SK-N-SH (cell line): ENCODE results near the gene KRTAP10-8.

Experiments
- ELF1 ChIP-seq: IDR thresholded peaks from 2 replicates; pipeline ENCODE4 v1.4.0; 2012
- EZH2phosphoT487 ChIP-seq: fragments of 200-600 bp; sonication (generic); IDR thresholded peaks from 2 replicates; pipeline ENCODE4 v1.6.1; 2017; ENCODE audit warnings: low read depth, mixed run types, mild to moderate bottlenecking, antibody characterized with exemption, moderate library complexity, borderline replicate concordance
- GABPA ChIP-seq: IDR thresholded peaks from 2 replicates; pipeline ENCODE4 v1.4.0; 2012; ENCODE audit warnings: low read depth, mild to moderate bottlenecking
- GATA2 ChIP-seq: sonication (generic); formaldehyde crosslinking; IDR thresholded peaks from 2 replicates; pipeline ENCODE4 v1.5.0; 2020; ENCODE audit warnings: mild to moderate bottlenecking, missing genetic modification reagents
- NRF1 ChIP-seq: IDR thresholded peaks from 2 replicates; pipeline ENCODE4 v1.6.1; 2012; ENCODE audit warnings: low read depth, mild to moderate bottlenecking, low read length
- RAD21 ChIP-seq: IDR thresholded peaks from 2 replicates; pipeline ENCODE4 v1.6.1; 2012; ENCODE audit warnings: mild to moderate bottlenecking, low read length
- SMC3 ChIP-seq: IDR thresholded peaks from 2 replicates; pipeline ENCODE4 v1.6.1; 2012; ENCODE audit warnings: low read depth, low read length, improper control_type of control experiment
- TCF12 ChIP-seq: IDR thresholded peaks from 2 replicates; pipeline ENCODE4 v1.4.0; 2012
- TEAD4 ChIP-seq: IDR thresholded peaks from 2 replicates; pipeline ENCODE4 v1.4.0; 2012; ENCODE audit warnings: mild to moderate bottlenecking, borderline replicate concordance; ENCODE audit not compliant: insufficient read depth
- YY1 ChIP-seq: IDR thresholded peaks from 2 replicates; pipeline ENCODE4 v1.4.0; 2012; ENCODE audit warnings: low read depth, mild to moderate bottlenecking
- TF ChIP-seq, protein P1 (sequence below): IDR thresholded peaks from 2 replicates; pipeline ENCODE4 v1.6.1; 2012; ENCODE audit warnings: mild to moderate bottlenecking, low read depth, low read length, moderate library complexity
- TF ChIP-seq, protein P2 (sequence below): fragments of 200-600 bp; sonication (generic); IDR thresholded peaks from 2 replicates; pipeline ENCODE4 v1.6.1; 2017; ENCODE audit warnings: antibody characterized with exemption, mild to moderate bottlenecking, moderate library complexity
- TF ChIP-seq, protein P3 (sequence below): IDR thresholded peaks from 2 replicates; pipeline ENCODE4 v1.4.0; 2012; ENCODE audit warnings: low read depth, borderline replicate concordance
- TF ChIP-seq, protein P4 (sequence below): fragments of 150-350 bp; IDR thresholded peaks from 2 replicates; pipeline ENCODE4 v1.6.1; 2017; ENCODE audit warnings: antibody characterized with exemption, low read length, low read depth, borderline replicate concordance

DNA sequence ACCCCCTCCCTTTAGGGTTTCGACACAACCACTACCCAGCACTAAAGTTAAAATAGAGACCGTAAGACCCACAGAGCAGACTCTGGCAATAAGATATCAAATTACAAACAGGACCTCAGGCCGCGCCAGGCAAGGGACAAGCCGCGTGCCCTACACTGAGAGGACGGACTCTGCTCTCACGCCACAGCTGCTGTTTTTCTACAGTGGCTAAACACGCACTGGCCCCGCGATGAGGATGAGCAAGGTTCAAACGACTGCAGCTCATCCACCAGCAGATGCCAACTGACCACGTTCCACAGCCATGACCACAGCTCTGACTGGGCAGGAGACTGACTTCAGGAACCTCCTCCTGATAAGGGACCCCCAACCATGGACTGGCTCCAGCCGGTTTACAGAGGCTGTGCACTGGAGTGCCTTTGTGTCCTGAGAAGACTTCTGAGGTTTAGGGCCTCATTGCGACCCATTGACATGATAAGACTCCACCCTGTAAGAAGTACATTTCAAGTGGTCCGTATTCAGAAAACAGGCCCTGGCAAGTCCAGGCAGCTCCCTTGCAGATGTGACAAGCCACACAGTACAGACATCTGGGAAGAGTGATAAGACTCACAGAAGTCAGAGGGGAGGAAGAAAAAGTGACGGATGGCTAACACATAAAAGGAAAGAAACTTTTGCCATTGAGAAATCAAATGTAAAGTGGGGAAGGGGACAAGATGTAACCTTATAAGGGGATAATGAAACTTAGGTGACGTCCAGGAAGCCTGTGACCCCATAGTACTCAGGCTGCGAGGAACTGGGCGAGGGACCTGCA, 18.1 kb upstream of the KRTAP10-8 start:
- TF ChIP-seq ELF1, result no peak
- no peak for TF ChIP-seq NRF1
- TF ChIP-seq, protein P1, sequence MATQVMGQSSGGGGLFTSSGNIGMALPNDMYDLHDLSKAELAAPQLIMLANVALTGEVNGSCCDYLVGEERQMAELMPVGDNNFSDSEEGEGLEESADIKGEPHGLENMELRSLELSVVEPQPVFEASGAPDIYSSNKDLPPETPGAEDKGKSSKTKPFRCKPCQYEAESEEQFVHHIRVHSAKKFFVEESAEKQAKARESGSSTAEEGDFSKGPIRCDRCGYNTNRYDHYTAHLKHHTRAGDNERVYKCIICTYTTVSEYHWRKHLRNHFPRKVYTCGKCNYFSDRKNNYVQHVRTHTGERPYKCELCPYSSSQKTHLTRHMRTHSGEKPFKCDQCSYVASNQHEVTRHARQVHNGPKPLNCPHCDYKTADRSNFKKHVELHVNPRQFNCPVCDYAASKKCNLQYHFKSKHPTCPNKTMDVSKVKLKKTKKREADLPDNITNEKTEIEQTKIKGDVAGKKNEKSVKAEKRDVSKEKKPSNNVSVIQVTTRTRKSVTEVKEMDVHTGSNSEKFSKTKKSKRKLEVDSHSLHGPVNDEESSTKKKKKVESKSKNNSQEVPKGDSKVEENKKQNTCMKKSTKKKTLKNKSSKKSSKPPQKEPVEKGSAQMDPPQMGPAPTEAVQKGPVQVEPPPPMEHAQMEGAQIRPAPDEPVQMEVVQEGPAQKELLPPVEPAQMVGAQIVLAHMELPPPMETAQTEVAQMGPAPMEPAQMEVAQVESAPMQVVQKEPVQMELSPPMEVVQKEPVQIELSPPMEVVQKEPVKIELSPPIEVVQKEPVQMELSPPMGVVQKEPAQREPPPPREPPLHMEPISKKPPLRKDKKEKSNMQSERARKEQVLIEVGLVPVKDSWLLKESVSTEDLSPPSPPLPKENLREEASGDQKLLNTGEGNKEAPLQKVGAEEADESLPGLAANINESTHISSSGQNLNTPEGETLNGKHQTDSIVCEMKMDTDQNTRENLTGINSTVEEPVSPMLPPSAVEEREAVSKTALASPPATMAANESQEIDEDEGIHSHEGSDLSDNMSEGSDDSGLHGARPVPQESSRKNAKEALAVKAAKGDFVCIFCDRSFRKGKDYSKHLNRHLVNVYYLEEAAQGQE, result no peak
- TF ChIP-seq, protein P2, sequence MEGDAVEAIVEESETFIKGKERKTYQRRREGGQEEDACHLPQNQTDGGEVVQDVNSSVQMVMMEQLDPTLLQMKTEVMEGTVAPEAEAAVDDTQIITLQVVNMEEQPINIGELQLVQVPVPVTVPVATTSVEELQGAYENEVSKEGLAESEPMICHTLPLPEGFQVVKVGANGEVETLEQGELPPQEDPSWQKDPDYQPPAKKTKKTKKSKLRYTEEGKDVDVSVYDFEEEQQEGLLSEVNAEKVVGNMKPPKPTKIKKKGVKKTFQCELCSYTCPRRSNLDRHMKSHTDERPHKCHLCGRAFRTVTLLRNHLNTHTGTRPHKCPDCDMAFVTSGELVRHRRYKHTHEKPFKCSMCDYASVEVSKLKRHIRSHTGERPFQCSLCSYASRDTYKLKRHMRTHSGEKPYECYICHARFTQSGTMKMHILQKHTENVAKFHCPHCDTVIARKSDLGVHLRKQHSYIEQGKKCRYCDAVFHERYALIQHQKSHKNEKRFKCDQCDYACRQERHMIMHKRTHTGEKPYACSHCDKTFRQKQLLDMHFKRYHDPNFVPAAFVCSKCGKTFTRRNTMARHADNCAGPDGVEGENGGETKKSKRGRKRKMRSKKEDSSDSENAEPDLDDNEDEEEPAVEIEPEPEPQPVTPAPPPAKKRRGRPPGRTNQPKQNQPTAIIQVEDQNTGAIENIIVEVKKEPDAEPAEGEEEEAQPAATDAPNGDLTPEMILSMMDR, result no peak
- TF ChIP-seq EZH2phosphoT487, result no peak
- TF ChIP-seq, protein P3, sequence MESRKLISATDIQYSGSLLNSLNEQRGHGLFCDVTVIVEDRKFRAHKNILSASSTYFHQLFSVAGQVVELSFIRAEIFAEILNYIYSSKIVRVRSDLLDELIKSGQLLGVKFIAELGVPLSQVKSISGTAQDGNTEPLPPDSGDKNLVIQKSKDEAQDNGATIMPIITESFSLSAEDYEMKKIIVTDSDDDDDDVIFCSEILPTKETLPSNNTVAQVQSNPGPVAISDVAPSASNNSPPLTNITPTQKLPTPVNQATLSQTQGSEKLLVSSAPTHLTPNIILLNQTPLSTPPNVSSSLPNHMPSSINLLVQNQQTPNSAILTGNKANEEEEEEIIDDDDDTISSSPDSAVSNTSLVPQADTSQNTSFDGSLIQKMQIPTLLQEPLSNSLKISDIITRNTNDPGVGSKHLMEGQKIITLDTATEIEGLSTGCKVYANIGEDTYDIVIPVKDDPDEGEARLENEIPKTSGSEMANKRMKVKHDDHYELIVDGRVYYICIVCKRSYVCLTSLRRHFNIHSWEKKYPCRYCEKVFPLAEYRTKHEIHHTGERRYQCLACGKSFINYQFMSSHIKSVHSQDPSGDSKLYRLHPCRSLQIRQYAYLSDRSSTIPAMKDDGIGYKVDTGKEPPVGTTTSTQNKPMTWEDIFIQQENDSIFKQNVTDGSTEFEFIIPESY, result no peak
- TF ChIP-seq YY1, result no peak
- no peak for TF ChIP-seq GABPA
- TF ChIP-seq SMC3, result no peak
- TF ChIP-seq TCF12, result no peak
- TF ChIP-seq, protein P4, sequence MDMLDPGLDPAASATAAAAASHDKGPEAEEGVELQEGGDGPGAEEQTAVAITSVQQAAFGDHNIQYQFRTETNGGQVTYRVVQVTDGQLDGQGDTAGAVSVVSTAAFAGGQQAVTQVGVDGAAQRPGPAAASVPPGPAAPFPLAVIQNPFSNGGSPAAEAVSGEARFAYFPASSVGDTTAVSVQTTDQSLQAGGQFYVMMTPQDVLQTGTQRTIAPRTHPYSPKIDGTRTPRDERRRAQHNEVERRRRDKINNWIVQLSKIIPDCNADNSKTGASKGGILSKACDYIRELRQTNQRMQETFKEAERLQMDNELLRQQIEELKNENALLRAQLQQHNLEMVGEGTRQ, result no peak
- TF ChIP-seq GATA2 (CRISPR knock-in tag), result no peak
- no peak for TF ChIP-seq TEAD4
- no peak for TF ChIP-seq RAD21
